ENCODE measurements around the gene SLC16A2.

GRCh38 chrX:74422576-74423288, 1.4 kb downstream of the SLC16A2 start:
- TF ChIP-seq, protein P1, sequence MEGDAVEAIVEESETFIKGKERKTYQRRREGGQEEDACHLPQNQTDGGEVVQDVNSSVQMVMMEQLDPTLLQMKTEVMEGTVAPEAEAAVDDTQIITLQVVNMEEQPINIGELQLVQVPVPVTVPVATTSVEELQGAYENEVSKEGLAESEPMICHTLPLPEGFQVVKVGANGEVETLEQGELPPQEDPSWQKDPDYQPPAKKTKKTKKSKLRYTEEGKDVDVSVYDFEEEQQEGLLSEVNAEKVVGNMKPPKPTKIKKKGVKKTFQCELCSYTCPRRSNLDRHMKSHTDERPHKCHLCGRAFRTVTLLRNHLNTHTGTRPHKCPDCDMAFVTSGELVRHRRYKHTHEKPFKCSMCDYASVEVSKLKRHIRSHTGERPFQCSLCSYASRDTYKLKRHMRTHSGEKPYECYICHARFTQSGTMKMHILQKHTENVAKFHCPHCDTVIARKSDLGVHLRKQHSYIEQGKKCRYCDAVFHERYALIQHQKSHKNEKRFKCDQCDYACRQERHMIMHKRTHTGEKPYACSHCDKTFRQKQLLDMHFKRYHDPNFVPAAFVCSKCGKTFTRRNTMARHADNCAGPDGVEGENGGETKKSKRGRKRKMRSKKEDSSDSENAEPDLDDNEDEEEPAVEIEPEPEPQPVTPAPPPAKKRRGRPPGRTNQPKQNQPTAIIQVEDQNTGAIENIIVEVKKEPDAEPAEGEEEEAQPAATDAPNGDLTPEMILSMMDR (IDR thresholded peaks at IDR 0.05) = no peak
- TF ChIP-seq POLR2A (IDR thresholded peaks at IDR 0.05) = no peak
